Sciatic nerve (tissue), 2 donors: ENCODE results near the gene AKAP8L. TPM values are rescaled to one million over a fixed set of nuclear protein-coding genes. Genes with fewer than 3 reads are reported as not detected.
"Not testable (repeated sequence)": the region's sequence is repeated elsewhere in the genome, so short reads cannot be mapped to it uniquely, and the experiment has no call there.

Source experiments
- ATAC-seq: fragments of 200-7000 bp; cut with Tn5 transposase; one replicate; pipeline ENCODE4 v1.9.1; 2020; ENCODE audit warnings: mild to moderate bottlenecking, moderate library complexity
- DNase-seq: peaks from one replicate; pipeline ENCODE4 v3.0.0-alpha.2; 2020; ENCODE audit warnings: low spot score
- intact Hi-C: fragments of 100-400 bp; cut with DNase I; formaldehyde crosslinking; loops from one replicate; pipeline ENCODE4 v1.14.2; 2022
- total RNA-seq: library from RNA; stranded (reverse); fragmentation: NEBNext Ultra II Directional; extraction: Animal tissue kit (Norgen Biotek cat#: 25700); gene quantifications from one replicate; pipeline ENCODE4 v1.2.1, GENCODE V29; 2021
- donor health status: DM: no; HTN: no; CAD: no.
- donor health status: DM: no; HTN: no; CAD: no.

The AKAP8L gene
- total RNA-seq, 1 donor from 2014 or later, result 109 TPM

GRCh38 chr19:15398501-15399233, 20.1 kb downstream of the AKAP8L start:
- ATAC-seq, result no peak
- peak; percentile 52 for DNase-seq
- intact Hi-C loops, result no loop called here

- intact Hi-C loops, result no loop called here
- peak; percentile 30 for DNase-seq
- no peak for ATAC-seq
These were observed 21.0 kb downstream of the AKAP8L start for GRCh38 chr19:15397782-15398181.

GRCh38 chr19:15397236-15397635, 21.6 kb downstream of the AKAP8L start:
- DNase-seq (peak; percentile 38), ATAC-seq (no peak)
- intact Hi-C loops, result no loop called here

GRCh38 chr19:15396436-15396835, 22.4 kb downstream of the AKAP8L start:
- intact Hi-C loops, result no loop called here
- no peak for ATAC-seq
- peak; percentile 35 for DNase-seq

- ATAC-seq, intact Hi-C loops: not testable (repeated sequence)
- peak; percentile 31 for DNase-seq
These were observed 23.5 kb downstream of the AKAP8L start for GRCh38 chr19:15395251-15395650.

GRCh38 chr19:15394426-15394825, 24.4 kb downstream of the AKAP8L start:
- ATAC-seq (no peak), DNase-seq (peak; percentile 12)
- intact Hi-C loops, result no loop called here

GRCh38 chr19:15393963-15394362, 24.8 kb downstream of the AKAP8L start:
- intact Hi-C loops, result no loop called here
- ATAC-seq (no peak), DNase-seq (no peak)

- DNase-seq, result no peak
- intact Hi-C loops, result no loop called here
- ATAC-seq, result no peak
These were observed 28.0 kb downstream of the AKAP8L start for GRCh38 chr19:15390814-15391213.

- intact Hi-C loops, result no loop called here
- no peak for ATAC-seq
These were observed 36.9 kb downstream of the AKAP8L start for GRCh38 chr19:15381864-15382263.

GRCh38 chr19:15381429-15381828, 37.4 kb downstream of the AKAP8L start:
- ATAC-seq (no peak), DNase-seq (no peak)
- intact Hi-C loops, result no loop called here

More at GRCh38 chr19:15381864-15382263, 36.9 kb downstream of the AKAP8L start:
- no peak for DNase-seq

GRCh38 chr19:15379999-15380647, 38.7 kb downstream of the AKAP8L start:
- DNase-seq (no peak), ATAC-seq (peak; percentile 7)
- intact Hi-C loops, result no loop called here

GRCh38 chr19:15379083-15379998, 39.4 kb downstream of the AKAP8L start, which contains the start of gene AKAP8:
Gene AKAP8, minus strand, starts transcription at chr19:15379787. Its CDS starts 56 bp downstream, at chr19:15379731.
- intact Hi-C loops, result no loop called here
- DNase-seq, result peak; percentile 99

GRCh38 chr19:15378534-15379082, 40.2 kb downstream of the AKAP8L start:
- DNase-seq, result no peak
- ATAC-seq, result no peak
- intact Hi-C loops, result no loop called here

More at GRCh38 chr19:15379083-15379998, 39.4 kb downstream of the AKAP8L start, which contains the start of gene AKAP8:
- ATAC-seq, result peak; percentile 98

GRCh38 chr19:15374796-15375440, 43.9 kb downstream of the AKAP8L start:
- ATAC-seq, result peak; percentile 0
- DNase-seq, result no peak
- intact Hi-C loops, result no loop called here

- intact Hi-C loops, result no loop called here
- ATAC-seq, result no peak
- DNase-seq, result no peak
These were observed 44.6 kb downstream of the AKAP8L start for GRCh38 chr19:15374105-15374651.

GRCh38 chr19:15373644-15374043, 45.1 kb downstream of the AKAP8L start:
- intact Hi-C loops, result no loop called here
- DNase-seq, result no peak
- no peak for ATAC-seq

- ATAC-seq (no peak), DNase-seq (no peak)
- intact Hi-C loops, result no loop called here
These were observed 45.9 kb downstream of the AKAP8L start for GRCh38 chr19:15372891-15373301.

GRCh38 chr19:15372470-15372869, 46.3 kb downstream of the AKAP8L start:
- intact Hi-C loops, result no loop called here
- ATAC-seq (no peak), DNase-seq (no peak)
